PC-3 (cell line): Measurements from ENCODE around the gene MRPL1. TPM values are rescaled to one million over a fixed set of nuclear protein-coding genes. Genes with fewer than 3 reads are reported as not detected.

Source experiments
- ATAC-seq: fragments of 200-7000 bp; cut with Tn5 transposase; 2 replicates; pipeline ENCODE4 v1.9.1; 2020; ENCODE audit warnings: mild to moderate bottlenecking, moderate library complexity
- BruUV-seq: library from RNA; stranded (reverse); fragments of 400-500 nt; replicated peaks from 2 replicates; lab custom pipeline; 2021; lab: Mats Ljungman, UMichigan
- CTCF ChIA-PET: fragments of 300-600 bp; sonication (Branson Sonifier 250); formaldehyde crosslinking; loops from one replicate; lab custom pipeline; 2022; ENCODE audit warnings: antibody characterized with exemption; lab: Charles Lee
- POLR2A ChIA-PET: fragments of 300-600 bp; sonication (Branson Sonifier 250); formaldehyde crosslinking; loops from one replicate; lab custom pipeline; 2022; ENCODE audit warnings: antibody characterized with exemption; ENCODE audit not compliant: unreplicated experiment; lab: Charles Lee
- DNase-seq: peaks from one replicate; pipeline ENCODE4 v3.0.0-alpha.2; 2015
- H2AFZ ChIP-seq: fragments of 300-600 bp; sonication (generic); 2 replicates; pipeline ENCODE4 v1.6.0; 2016; ENCODE audit warnings: antibody characterized with exemption, low read length
- H3F3A ChIP-seq: fragments of 300-600 bp; sonication (generic); one replicate; pipeline ENCODE4 v1.6.0; 2017; ENCODE audit warnings: antibody characterized with exemption, low read length, control low read depth, mild to moderate bottlenecking; ENCODE audit not compliant: unreplicated experiment
- H3K27ac ChIP-seq: fragments of 300-600 bp; sonication (generic); 2 replicates; pipeline ENCODE4 v1.5.1; 2016; ENCODE audit warnings: mild to moderate bottlenecking, low read length
- H3K27me3 ChIP-seq: fragments of 300-600 bp; sonication (generic); 2 replicates; pipeline ENCODE4 v1.6.1; 2016; ENCODE audit warnings: low read length, mixed read lengths
- H3K36me3 ChIP-seq: fragments of 300-600 bp; sonication (generic); 2 replicates; pipeline ENCODE4 v1.6.1; 2016; ENCODE audit warnings: low read depth, mixed run types, low read length, mixed read lengths
- H3K4me1 ChIP-seq: fragments of 300-600 bp; sonication (generic); 2 replicates; pipeline ENCODE4 v1.5.1; 2016; ENCODE audit warnings: low read length; ENCODE audit not compliant: insufficient read depth
- H3K4me2 ChIP-seq: fragments of 300-600 bp; sonication (generic); 2 replicates; pipeline ENCODE4 v1.6.0; 2016; ENCODE audit warnings: low read length
- H3K4me3 ChIP-seq: fragments of 300-600 bp; sonication (generic); 2 replicates; pipeline ENCODE4 v1.5.1; 2016; ENCODE audit warnings: mild to moderate bottlenecking, low read length, mixed read lengths
- H3K79me2 ChIP-seq: fragments of 300-600 bp; sonication (generic); 2 replicates; pipeline ENCODE4 v1.6.1; 2017; ENCODE audit warnings: low read length, mixed read lengths
- H3K9ac ChIP-seq: fragments of 300-600 bp; sonication (generic); 2 replicates; pipeline ENCODE4 v1.6.0; 2016; ENCODE audit warnings: mild to moderate bottlenecking, low read length
- H3K9me2 ChIP-seq: fragments of 300-600 bp; sonication (generic); replicated peaks from 2 replicates; pipeline ENCODE4 v1.6.1; 2016; ENCODE audit warnings: mixed run types, low read length, mixed read lengths
- H3K9me3 ChIP-seq: fragments of 300-600 bp; sonication (generic); 2 replicates; pipeline ENCODE4 v1.6.1; 2016; ENCODE audit warnings: low read length, mixed read lengths
- H4K20me1 ChIP-seq: fragments of 300-600 bp; sonication (generic); 2 replicates; pipeline ENCODE4 v1.6.1; 2016; ENCODE audit warnings: low read length, mixed read lengths
- EZH2 ChIP-seq: fragments of 300-600 bp; sonication (generic); IDR thresholded peaks from one replicate; pipeline ENCODE4 v1.6.1; 2017; ENCODE audit warnings: antibody characterized with exemption, mild to moderate bottlenecking, low read length; ENCODE audit not compliant: unreplicated experiment
- EZH2phosphoT487 ChIP-seq: fragments of 300-600 bp; sonication (generic); IDR thresholded peaks from 2 replicates; pipeline ENCODE4 v1.6.1; 2018; ENCODE audit warnings: mild to moderate bottlenecking, antibody characterized with exemption, low read length, borderline replicate concordance
- intact Hi-C: fragments of 100-400 bp; cut with micrococcal nuclease; formaldehyde crosslinking; loops from 2 replicates; pipeline ENCODE4 v1.9.0; 2023
- total RNA-seq: library from RNA; depleted of rRNA; stranded (reverse); fragments of >200 nt; gene quantifications from 2 replicates; pipeline ENCODE4 v1.2.3, GENCODE V29; 2014
- TF ChIP-seq, protein P1 (sequence below): fragments of 300-600 bp; sonication (generic); conservative IDR thresholded peaks from 2 replicates; pipeline ENCODE4 v1.5.1; 2017; ENCODE audit warnings: antibody characterized with exemption, low read depth, mild to moderate bottlenecking, low read length

Gene MRPL1
- total RNA-seq, 1 experiment from 2014 or later = 23.0 TPM

DNA sequence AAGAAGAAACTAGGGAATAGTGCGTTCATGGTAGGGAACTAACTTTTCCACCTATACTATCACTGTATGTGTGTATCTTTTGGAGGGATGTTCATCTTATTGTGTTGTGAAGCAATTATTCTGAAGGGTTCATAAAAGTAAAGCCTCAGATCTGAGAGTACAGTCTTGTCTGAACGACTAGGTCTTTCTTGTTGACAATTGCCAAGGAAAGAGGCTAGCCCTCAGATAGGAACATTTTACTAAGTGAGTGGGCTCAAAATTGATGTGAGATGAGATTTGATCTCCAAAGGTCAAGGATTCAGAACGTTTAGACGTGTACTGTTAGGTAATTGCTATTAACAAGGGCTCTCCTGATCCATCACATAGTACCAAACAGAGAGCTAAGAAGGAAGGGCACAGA lies 28.2 kb upstream of the MRPL1 start:
- Histone ChIP-seq H3K9me3 (no peaks in the 10 kb centered on the region), H3K36me3 (no peaks in the 10 kb centered on the region), H2AFZ (no peak overlapping the region), H3K4me2 (no peak overlapping the region), H3K79me2 (no peaks in the 10 kb centered on the region), H3F3A (no peaks in the 10 kb centered on the region), H3K4me1 (no peaks in the 10 kb centered on the region), H3K4me3 (no peak overlapping the region), H3K9ac (no peak overlapping the region), H4K20me1 (no peaks in the 10 kb centered on the region), H3K27me3 (no peaks in the 10 kb centered on the region), H3K9me2 (no peaks in the 10 kb centered on the region), H3K27ac (no peak overlapping the region)
- POLR2A ChIA-PET = no interaction called here
- no peak for TF ChIP-seq EZH2phosphoT487
- TF ChIP-seq, protein P1, sequence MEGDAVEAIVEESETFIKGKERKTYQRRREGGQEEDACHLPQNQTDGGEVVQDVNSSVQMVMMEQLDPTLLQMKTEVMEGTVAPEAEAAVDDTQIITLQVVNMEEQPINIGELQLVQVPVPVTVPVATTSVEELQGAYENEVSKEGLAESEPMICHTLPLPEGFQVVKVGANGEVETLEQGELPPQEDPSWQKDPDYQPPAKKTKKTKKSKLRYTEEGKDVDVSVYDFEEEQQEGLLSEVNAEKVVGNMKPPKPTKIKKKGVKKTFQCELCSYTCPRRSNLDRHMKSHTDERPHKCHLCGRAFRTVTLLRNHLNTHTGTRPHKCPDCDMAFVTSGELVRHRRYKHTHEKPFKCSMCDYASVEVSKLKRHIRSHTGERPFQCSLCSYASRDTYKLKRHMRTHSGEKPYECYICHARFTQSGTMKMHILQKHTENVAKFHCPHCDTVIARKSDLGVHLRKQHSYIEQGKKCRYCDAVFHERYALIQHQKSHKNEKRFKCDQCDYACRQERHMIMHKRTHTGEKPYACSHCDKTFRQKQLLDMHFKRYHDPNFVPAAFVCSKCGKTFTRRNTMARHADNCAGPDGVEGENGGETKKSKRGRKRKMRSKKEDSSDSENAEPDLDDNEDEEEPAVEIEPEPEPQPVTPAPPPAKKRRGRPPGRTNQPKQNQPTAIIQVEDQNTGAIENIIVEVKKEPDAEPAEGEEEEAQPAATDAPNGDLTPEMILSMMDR = no peak
- no peak for TF ChIP-seq EZH2
- no TSS peak for BruUV-seq
- CTCF ChIA-PET = no interaction called here
- ATAC-seq (no peak), DNase-seq (no peak)
- intact Hi-C loops = no loop called here

DNA sequence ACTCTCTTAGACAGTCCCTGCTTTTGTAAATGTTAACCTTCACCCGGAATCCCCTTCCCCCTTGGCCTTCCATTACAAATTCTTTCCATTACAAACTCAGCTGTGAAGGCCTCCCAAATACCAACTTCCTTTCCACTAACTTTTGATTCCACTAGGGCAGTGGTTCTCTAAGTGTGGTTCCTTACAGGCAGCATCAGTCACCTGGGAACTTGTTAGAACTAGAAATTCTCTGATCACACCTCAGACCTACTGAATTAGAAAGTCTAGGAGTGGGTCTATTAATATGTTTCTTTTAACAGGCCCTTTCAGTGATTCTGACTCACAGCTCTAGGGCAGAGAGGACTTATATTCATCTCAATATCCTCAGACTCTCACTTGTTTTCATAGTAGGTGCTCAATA lies 19.0 kb upstream of the MRPL1 start:
- ChIA-PET CTCF (no interaction called here), POLR2A (no interaction called here)
- ATAC-seq (no peak), DNase-seq (no peak)
- no peak overlapping the region for H3K9ac ChIP-seq
- TF ChIP-seq EZH2 = no peak
- TF ChIP-seq, protein P1 = no peak
- no peak for TF ChIP-seq EZH2phosphoT487
- no peaks in the 10 kb centered on the region for H3F3A ChIP-seq
- intact Hi-C loops = no loop called here
- H3K27ac ChIP-seq = no peak overlapping the region
- H3K4me1 ChIP-seq = no peaks in the 10 kb centered on the region
- no peaks in the 10 kb centered on the region for H3K79me2 ChIP-seq
- H3K9me3 ChIP-seq = no peaks in the 10 kb centered on the region
- no peaks in the 10 kb centered on the region for H3K9me2 ChIP-seq
- H3K4me3 ChIP-seq = no peak overlapping the region
- H3K36me3 ChIP-seq = no peaks in the 10 kb centered on the region
- H3K4me2 ChIP-seq = no peak overlapping the region
- no peaks in the 10 kb centered on the region for H4K20me1 ChIP-seq
- no peaks in the 10 kb centered on the region for H3K27me3 ChIP-seq
- no TSS peak for BruUV-seq
- H2AFZ ChIP-seq = no peak overlapping the region

DNA sequence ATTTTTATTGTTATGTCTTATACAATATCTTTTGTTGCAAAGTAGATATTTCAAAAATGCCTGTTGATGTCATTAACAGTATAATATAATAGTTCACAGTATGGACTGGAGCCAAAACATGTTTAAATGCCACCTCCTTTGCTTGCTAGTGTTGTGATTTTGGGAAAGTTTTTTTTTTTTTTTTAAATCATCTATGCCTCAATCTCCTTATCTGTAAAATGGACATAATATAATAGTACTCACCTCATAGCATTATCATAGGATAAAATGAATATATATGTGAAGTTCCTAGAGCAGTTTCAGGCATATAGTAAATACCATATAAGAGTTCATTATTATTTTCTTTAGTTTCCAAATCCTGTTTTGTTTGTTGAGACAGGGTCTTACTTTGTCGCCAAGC lies 18.3 kb upstream of the MRPL1 start:
- TF ChIP-seq EZH2phosphoT487 (no peak), EZH2 (no peak)
- TF ChIP-seq, protein P1 = no peak
- H4K20me1 ChIP-seq = no peaks in the 10 kb centered on the region
- no TSS peak for BruUV-seq
- intact Hi-C loops = no loop called here
- ChIA-PET CTCF (no interaction called here), POLR2A (no interaction called here)
- H3K27ac ChIP-seq = no peak overlapping the region
- H3K9me3 ChIP-seq = no peaks in the 10 kb centered on the region
- H3K36me3 ChIP-seq = no peaks in the 10 kb centered on the region
- no peak overlapping the region for H3K4me3 ChIP-seq
- H3K9ac ChIP-seq = no peak overlapping the region
- no peaks in the 10 kb centered on the region for H3K4me1 ChIP-seq
- no peaks in the 10 kb centered on the region for H3K79me2 ChIP-seq
- no peak for ATAC-seq
- no peaks in the 10 kb centered on the region for H3K27me3 ChIP-seq
- no peak overlapping the region for H2AFZ ChIP-seq
- H3K4me2 ChIP-seq = no peak overlapping the region
- no peaks in the 10 kb centered on the region for H3F3A ChIP-seq
- H3K9me2 ChIP-seq = no peaks in the 10 kb centered on the region
- no peak for DNase-seq
